Neural cell (in vitro differentiated cells): ENCODE measurements around the gene ZFR2.

Experiments used
- CTCF ChIP-seq: fragments of 450-650 bp; IDR thresholded peaks from 2 replicates; pipeline ENCODE4 v1.5.1; 2014; ENCODE audit warnings: antibody characterized with exemption, mild to moderate bottlenecking, moderate library complexity; ENCODE audit not compliant: poor library complexity, severe bottlenecking
- EP300 ChIP-seq: fragments of 450-650 bp; conservative IDR thresholded peaks from 2 replicates; pipeline ENCODE4 v1.6.1; 2014; ENCODE audit warnings: antibody characterized with exemption, mild to moderate bottlenecking, moderate library complexity; ENCODE audit not compliant: poor library complexity, severe bottlenecking
- EZH2 ChIP-seq: fragments of 200-600, 300-800 bp; shearing (Covaris generic), sonication (generic); IDR thresholded peaks from 2 replicates; pipeline ENCODE4 v1.6.1; 2014; ENCODE audit warnings: antibody characterized with exemption, low read length, borderline replicate concordance, mild to moderate bottlenecking; ENCODE audit not compliant: insufficient read depth, poor library complexity, severe bottlenecking
- MXI1 ChIP-seq: fragments of 450-650 bp; conservative IDR thresholded peaks from 2 replicates; pipeline ENCODE4 v1.6.1; 2014; ENCODE audit warnings: antibody characterized with exemption, mild to moderate bottlenecking; ENCODE audit not compliant: poor library complexity, severe bottlenecking
- POLR2AphosphoS5 ChIP-seq: IDR thresholded peaks from 2 replicates; pipeline ENCODE4 v1.6.1; 2012
- RAD21 ChIP-seq: fragments of 450-650 bp; conservative IDR thresholded peaks from 2 replicates; pipeline ENCODE4 v1.6.1; 2014; ENCODE audit warnings: antibody characterized with exemption, mild to moderate bottlenecking, moderate library complexity
- REST ChIP-seq: IDR thresholded peaks from 2 replicates; pipeline ENCODE4 v1.6.1; 2012; ENCODE audit warnings: borderline replicate concordance
- SMC3 ChIP-seq: fragments of 450-650 bp; conservative IDR thresholded peaks from 2 replicates; pipeline ENCODE4 v1.6.1; 2014; ENCODE audit warnings: antibody characterized with exemption, mild to moderate bottlenecking, moderate library complexity; ENCODE audit not compliant: poor library complexity
- TAF1 ChIP-seq: IDR thresholded peaks from 2 replicates; pipeline ENCODE4 v1.6.1; 2012; ENCODE audit warnings: low read depth

- peak; percentile 58 for TF ChIP-seq CTCF
- TF ChIP-seq EZH2, result no peak
- no peak for TF ChIP-seq REST
- no peak for TF ChIP-seq EP300
- no peak for TF ChIP-seq SMC3
- no peak for TF ChIP-seq MXI1
- TF ChIP-seq POLR2AphosphoS5, result no peak
- no peak for TF ChIP-seq TAF1
- no peak for TF ChIP-seq RAD21
Measured at GRCh38 chr19:3879656-3880055, 10.8 kb upstream of the ZFR2 start.
